Measurements from ENCODE around the gene SLC29A2. TPM values are rescaled to one million over a fixed set of nuclear protein-coding genes. Genes with fewer than 3 reads are reported as not detected.

SLC29A2 gene
- total RNA-seq, 1 donor from 2014 or later, result 7.9 TPM

DNA sequence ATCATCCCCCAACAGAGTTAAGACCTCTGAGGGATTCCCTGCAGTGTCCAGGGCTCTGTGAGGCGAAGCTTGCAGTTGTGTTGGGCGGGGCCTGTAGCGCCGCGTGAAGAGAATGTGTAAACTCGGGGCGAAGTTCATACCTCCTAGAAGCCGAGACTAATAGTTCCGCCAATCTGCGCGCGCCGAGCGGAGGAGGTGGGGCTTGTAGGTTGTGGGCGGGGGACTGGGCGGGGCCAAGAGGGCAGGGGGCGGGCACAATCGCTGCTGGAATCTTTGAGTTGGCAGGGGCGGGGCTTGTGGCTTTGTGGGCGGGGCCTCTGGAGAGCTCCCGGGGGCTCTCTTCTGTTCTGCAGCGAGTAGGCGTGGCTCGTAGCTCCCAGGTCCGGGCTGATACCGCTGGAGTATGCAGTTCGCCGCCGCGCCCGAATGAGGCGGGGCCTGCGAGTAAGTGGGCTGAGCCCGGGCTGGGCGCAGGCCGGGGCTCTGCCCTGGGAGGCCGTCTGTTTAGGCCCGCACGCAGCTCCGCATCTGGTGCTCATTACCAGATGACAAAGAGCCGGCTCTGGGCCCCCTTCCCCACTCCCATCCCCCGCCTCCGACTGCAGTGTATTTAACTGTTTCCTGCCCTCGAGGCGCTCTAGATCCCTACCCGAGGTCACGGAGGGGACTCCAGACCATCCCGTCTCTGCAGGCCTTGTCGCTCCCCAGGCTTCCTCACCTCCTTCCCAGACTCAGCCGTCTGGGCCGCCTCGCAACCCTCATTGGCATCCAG lies 58.8 kb downstream of the SLC29A2 start:
- H3K4me1 Mint-ChIP-seq (ENCODE audit: low read depth), result peaks cover 42% of the 10 kb centered on the region
- TF ChIP-seq, protein P1, sequence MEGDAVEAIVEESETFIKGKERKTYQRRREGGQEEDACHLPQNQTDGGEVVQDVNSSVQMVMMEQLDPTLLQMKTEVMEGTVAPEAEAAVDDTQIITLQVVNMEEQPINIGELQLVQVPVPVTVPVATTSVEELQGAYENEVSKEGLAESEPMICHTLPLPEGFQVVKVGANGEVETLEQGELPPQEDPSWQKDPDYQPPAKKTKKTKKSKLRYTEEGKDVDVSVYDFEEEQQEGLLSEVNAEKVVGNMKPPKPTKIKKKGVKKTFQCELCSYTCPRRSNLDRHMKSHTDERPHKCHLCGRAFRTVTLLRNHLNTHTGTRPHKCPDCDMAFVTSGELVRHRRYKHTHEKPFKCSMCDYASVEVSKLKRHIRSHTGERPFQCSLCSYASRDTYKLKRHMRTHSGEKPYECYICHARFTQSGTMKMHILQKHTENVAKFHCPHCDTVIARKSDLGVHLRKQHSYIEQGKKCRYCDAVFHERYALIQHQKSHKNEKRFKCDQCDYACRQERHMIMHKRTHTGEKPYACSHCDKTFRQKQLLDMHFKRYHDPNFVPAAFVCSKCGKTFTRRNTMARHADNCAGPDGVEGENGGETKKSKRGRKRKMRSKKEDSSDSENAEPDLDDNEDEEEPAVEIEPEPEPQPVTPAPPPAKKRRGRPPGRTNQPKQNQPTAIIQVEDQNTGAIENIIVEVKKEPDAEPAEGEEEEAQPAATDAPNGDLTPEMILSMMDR (IDR thresholded peaks at IDR 0.05), result no peak
- peak overlapping the region; percentile 99 for H3K27ac Mint-ChIP-seq (ENCODE audit: unreplicated experiment)
- peak; percentile 99 for DNase-seq (ENCODE audit: low spot score)
- H3K36me3 Mint-ChIP-seq (ENCODE audit: low read depth), result no peaks in the 10 kb centered on the region
- H3K27me3 Mint-ChIP-seq (ENCODE audit: low read depth), result no peaks in the 10 kb centered on the region
- H3K9me3 Mint-ChIP-seq (ENCODE audit: low read depth), result no peaks in the 10 kb centered on the region
- H3K4me3 Mint-ChIP-seq (ENCODE audit: unreplicated experiment), result peak overlapping the region; percentile 85

Other genes starting within 250 kb of the SLC29A2 start
- gene KLC2, start 114.1 kb downstream of the SLC29A2 start, total RNA-seq, result 44.3 to 50.8 TPM (median 47.8 TPM) in 3 replicates
- 124 to 125 TPM (median 124 TPM) in 3 replicates for gene RAB1B, start 103.1 kb downstream of the SLC29A2 start, total RNA-seq
- gene CNIH2, start 93.6 kb downstream of the SLC29A2 start, total RNA-seq, result 2.5 to 2.8 TPM (median 2.8 TPM) in 3 replicates
- 180 to 193 TPM (median 187 TPM) in 3 replicates for gene YIF1A, start 82.6 kb downstream of the SLC29A2 start, total RNA-seq
- 2.0 to 4.7 TPM (median 4.3 TPM) in 3 replicates for gene TMEM151A, start 79.9 kb downstream of the SLC29A2 start, total RNA-seq
- gene CD248, start 54.7 kb downstream of the SLC29A2 start, total RNA-seq, result 44.5 to 113 TPM (median 109 TPM) in 3 replicates
- gene RIN1, start 35.3 kb downstream of the SLC29A2 start, total RNA-seq, result 7.1 to 7.7 TPM (median 7.2 TPM) in 3 replicates
- 22.4 to 23.6 TPM (median 23.3 TPM) in 3 replicates for gene BRMS1, start 26.7 kb downstream of the SLC29A2 start, total RNA-seq
- 18.2 to 30.4 TPM (median 21.1 TPM) in 3 replicates for gene B4GAT1, start 24.1 kb downstream of the SLC29A2 start, total RNA-seq
- gene NPAS4, start 49.3 kb upstream of the SLC29A2 start, total RNA-seq, result 0.60 to 1.7 TPM (median 1.2 TPM) in 3 replicates
- 30.9 to 45.6 TPM (median 35.9 TPM) in 3 replicates for gene MRPL11, start 67.1 kb upstream of the SLC29A2 start, total RNA-seq
- 9.1 to 10.5 TPM (median 10.0 TPM) in 3 replicates for gene PELI3, start 95.1 kb upstream of the SLC29A2 start, total RNA-seq
- 43.2 to 54.7 TPM (median 44.4 TPM) in 3 replicates for gene DPP3, start 108.7 kb upstream of the SLC29A2 start, total RNA-seq
- 18.1 to 40.6 TPM (median 20.6 TPM) in 3 replicates for gene BBS1, start 138.9 kb upstream of the SLC29A2 start, total RNA-seq
- 13.5 to 16.2 TPM (median 13.8 TPM) in 3 replicates for gene ZDHHC24, start 174.3 kb upstream of the SLC29A2 start, total RNA-seq
- gene ACTN3, start 175.1 kb upstream of the SLC29A2 start, total RNA-seq, result 0.07 TPM in 1 of 3 replicates, not detected in the others
- gene CTSF, start 196.8 kb upstream of the SLC29A2 start, total RNA-seq, result not detected in 3 replicates
- 0.23 to 0.32 TPM (median 0.27 TPM) in 3 replicates for gene CCDC87, start 221.3 kb upstream of the SLC29A2 start, total RNA-seq
- 31.0 to 34.2 TPM (median 32.3 TPM) in 3 replicates for gene CCS, start 221.4 kb upstream of the SLC29A2 start, total RNA-seq
- gene RBM14, start 244.9 kb upstream of the SLC29A2 start, total RNA-seq, result 43.9 to 65.2 TPM (median 45.6 TPM) in 3 replicates

Measured in chondrocyte (in vitro differentiated cells).